ENCODE measurements around the gene SERINC1.
A peak's percentile ranks its signal among the peaks of the same experiment; 100 is the strongest.

SERINC1 gene

GRCh38 chr6:122431780-122432179, 39.8 kb downstream of the SERINC1 start:
- DNase-seq, result no peak

- no peak for DNase-seq
Observed at GRCh38 chr6:122429323-122429722, 42.3 kb downstream of the SERINC1 start.

- no peak for DNase-seq
Observed at GRCh38 chr6:122428781-122429180, 42.8 kb downstream of the SERINC1 start.

- DNase-seq, result no peak
Observed at GRCh38 chr6:122426597-122426996, 45.0 kb downstream of the SERINC1 start.

GRCh38 chr6:122423734-122424133, 47.9 kb downstream of the SERINC1 start:
- DNase-seq, result no peak

GRCh38 chr6:122422614-122423267, 48.9 kb downstream of the SERINC1 start:
- no peak for DNase-seq

- no peak for DNase-seq
Observed at GRCh38 chr6:122422003-122422402, 49.6 kb downstream of the SERINC1 start.

- no peak for DNase-seq
Observed at GRCh38 chr6:122416825-122417224, 54.8 kb downstream of the SERINC1 start.

- no peak for DNase-seq
Observed at GRCh38 chr6:122412001-122412400, 59.6 kb downstream of the SERINC1 start.

- no peak for DNase-seq
Observed at GRCh38 chr6:122408702-122409458, 62.7 kb downstream of the SERINC1 start.

GRCh38 chr6:122408240-122408639, 63.4 kb downstream of the SERINC1 start:
- DNase-seq, result no peak

- no peak for DNase-seq
Observed at GRCh38 chr6:122407712-122408111, 63.9 kb downstream of the SERINC1 start.

GRCh38 chr6:122406187-122406586, 65.4 kb downstream of the SERINC1 start:
- no peak for DNase-seq

- DNase-seq, result no peak
Observed at GRCh38 chr6:122405417-122405816, 66.2 kb downstream of the SERINC1 start.

GRCh38 chr6:122404444-122404843, 67.2 kb downstream of the SERINC1 start:
- no peak for DNase-seq

- no peak for DNase-seq
Observed at GRCh38 chr6:122401104-122401503, 70.5 kb downstream of the SERINC1 start.

- no peak for DNase-seq
Observed at GRCh38 chr6:122400462-122401089, 71.0 kb downstream of the SERINC1 start.

GRCh38 chr6:122400121-122400450, 71.5 kb downstream of the SERINC1 start:
- DNase-seq, result no peak

- peak; percentile 85 for DNase-seq
Observed at GRCh38 chr6:122399348-122400120, 72.1 kb downstream of the SERINC1 start, which contains the start of gene HSF2. TSS of gene HSF2 (plus strand) at chr6:122399652. CDS start at chr6:122399738, 86 bp downstream.

GRCh38 chr6:122399055-122399347, 72.6 kb downstream of the SERINC1 start:
- no peak for DNase-seq

- DNase-seq, result no peak
Observed at GRCh38 chr6:122394016-122394415, 77.6 kb downstream of the SERINC1 start.

- no peak for DNase-seq
Observed at GRCh38 chr6:122393351-122393896, 78.2 kb downstream of the SERINC1 start.

Data from NCI-H510A treated with DMSO at 0.1 percent for 48 hours (cell line).